ENCODE data around the gene KLHL30.

Gene KLHL30

DNA sequence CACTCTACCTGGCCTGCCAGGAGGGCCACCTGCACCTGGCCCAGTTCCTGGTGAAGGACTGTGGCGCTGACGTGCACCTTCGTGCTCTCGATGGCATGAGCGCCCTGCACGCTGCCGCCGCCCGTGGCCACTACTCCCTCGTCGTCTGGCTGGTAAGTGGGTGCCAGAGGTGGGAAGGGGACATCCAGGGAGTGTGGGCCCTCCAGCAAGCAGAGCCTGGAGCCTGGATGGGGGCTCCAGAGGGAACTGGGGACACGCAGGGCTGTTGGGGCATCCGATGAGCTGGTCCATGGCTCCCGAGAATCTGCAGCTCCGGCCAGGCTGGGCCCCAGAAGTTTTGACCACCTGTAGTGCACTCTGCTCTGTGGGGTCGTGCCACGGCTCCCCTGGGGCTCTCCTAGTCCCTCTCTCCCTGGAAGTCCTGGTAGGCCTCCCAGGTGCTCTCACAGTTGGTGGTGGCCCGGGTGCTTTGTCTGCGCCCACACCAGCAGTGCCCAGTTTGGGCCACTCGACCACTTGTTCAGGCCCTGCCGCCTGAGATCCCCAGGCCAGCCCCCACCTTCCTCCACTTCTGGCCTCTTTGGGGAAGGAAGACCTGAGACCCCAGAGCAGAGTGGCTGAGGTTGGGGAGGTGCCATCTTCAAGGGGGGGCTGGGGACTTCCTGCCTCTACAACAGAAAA is 33.6 kb upstream of the KLHL30 start:
- H3K4me3 ChIP-seq (ENCODE audit: low read depth, low read length), result no peak overlapping the region
- TF ChIP-seq CTCF (IDR thresholded peaks at IDR 0.05; ENCODE audit: low read depth, low read length), result no peak

DNA sequence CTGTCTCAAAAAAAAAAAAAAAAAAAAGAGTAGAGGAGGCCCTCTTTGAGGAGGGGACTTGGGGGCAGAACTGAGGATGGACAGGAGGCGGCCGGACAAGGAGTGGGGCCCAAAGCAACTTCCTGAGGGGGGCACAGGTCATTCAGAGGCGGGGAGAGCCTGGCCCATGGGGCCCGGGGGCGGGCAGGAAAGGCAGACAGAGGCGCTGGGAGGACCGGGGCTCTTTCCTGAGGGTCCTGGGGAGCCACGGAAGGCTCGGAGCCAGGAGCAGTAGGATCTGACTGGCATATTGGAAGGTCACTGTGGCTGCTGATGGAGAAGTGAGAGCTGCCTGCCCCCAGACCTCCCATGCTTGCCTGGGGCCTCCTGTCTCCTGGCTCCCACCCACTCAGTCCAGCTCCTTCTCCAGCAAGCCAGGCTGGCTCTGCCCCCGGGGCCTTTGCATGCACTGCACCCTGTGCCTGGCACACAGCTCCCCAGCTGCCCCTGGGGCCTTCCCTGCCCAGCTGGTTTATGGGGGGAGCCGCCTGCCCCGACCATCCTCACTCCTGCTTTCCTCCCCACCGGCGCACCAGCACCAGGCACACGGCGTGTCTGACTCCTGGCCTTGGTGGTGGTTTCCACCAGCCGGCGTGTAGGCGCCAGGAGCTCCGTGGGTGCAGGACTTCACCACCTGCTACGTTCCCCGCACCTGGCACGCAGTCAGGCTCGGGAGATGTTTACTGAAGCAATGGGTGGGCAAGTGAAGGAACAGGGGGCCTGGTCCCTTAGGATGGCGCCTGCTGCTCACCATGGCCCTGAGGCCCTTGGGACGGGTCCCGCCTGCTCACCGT is 32.7 kb upstream of the KLHL30 start:
- no peak overlapping the region for H3K4me3 ChIP-seq (ENCODE audit: low read depth, low read length)
- no peak for TF ChIP-seq CTCF (IDR thresholded peaks at IDR 0.05; ENCODE audit: low read depth, low read length)

GRCh38 chr2:238106339-238106697 is 32.1 kb upstream of the KLHL30 start:
- H3K4me3 ChIP-seq (ENCODE audit: low read depth, low read length), result no peak overlapping the region
- TF ChIP-seq CTCF (IDR thresholded peaks at IDR 0.05; ENCODE audit: low read depth, low read length), result no peak

DNA sequence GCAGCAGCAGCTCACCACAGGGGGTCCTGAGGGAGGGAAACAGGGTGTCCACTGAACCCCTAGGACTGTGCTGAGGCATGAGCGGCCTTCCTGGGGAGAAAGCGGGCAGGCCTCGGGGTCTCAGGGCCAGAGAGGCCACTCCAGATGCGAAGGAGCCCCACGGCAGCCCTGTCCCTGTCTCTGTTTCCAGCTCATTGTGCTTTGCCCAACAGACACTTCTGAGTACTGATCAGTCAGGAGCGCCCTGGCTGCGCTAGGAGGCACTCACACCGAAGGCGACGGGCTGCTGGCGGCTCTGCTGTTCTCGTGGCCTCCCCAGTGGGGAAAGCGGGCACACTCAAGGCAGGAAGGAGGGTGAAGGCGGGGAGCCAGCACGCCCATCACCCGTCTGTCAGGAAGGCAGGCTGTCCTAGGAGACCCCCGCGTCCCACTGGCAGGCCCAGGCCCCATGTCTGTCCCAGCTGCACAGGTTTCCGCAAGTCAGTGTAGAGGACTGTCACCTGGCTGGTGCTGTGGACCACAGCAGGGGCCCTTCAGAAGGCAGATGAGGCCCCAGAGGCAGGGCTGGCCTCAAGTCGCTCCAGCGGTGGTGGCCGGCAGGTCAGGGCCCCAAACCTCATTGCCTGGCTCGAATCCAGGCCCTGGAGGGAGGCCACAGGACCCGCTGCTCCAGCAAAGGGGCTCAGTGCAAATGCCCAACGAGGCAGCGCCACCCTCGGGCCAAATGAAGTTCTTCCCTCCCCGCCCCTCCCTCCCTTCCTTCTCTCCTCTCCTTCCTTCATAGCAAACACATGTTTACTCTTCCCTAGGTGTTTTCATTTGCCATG is 31.6 kb upstream of the KLHL30 start:
- no peak for TF ChIP-seq CTCF (IDR thresholded peaks at IDR 0.05; ENCODE audit: low read depth, low read length)
- H3K4me3 ChIP-seq (ENCODE audit: low read depth, low read length), result no peak overlapping the region

GRCh38 chr2:238107525-238108422 is 30.7 kb upstream of the KLHL30 start:
- H3K4me3 ChIP-seq (ENCODE audit: low read depth, low read length), result no peak overlapping the region

More at GRCh38 chr2:238107525-238108422, 30.7 kb upstream of the KLHL30 start:
- no peak for TF ChIP-seq CTCF (IDR thresholded peaks at IDR 0.05; ENCODE audit: low read depth, low read length)
